ENCODE results near the gene TBL1X. TPM values are rescaled to one million over a fixed set of nuclear protein-coding genes. Genes with fewer than 3 reads are reported as not detected.

Gene TBL1X
- total RNA-seq, 1 experiment from 2014 or later = 14.6 TPM

DNA sequence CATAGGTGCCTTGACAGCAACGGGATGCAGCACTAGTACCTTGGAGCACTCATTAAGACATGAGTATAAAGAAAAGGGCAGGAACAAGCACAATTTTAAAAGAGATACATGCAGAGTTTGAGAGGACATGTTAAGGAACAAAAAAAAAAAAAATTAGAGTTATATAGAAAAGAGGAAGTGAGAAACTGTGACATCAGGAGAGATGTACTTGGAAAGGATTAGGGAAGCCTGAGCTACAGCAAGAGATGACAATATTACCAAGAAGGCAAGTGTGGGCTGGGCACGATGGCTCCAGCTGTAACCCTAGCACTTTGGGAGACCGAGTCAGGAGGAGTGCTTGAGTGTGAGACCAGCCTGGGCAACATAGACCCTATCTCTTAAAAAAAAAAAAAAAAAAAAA is 263.4 kb downstream of the TBL1X start:
- H3K4me3 ChIP-seq (ENCODE audit: low read depth in 2 of 2, low read length in 2 of 2) = no peak overlapping the region
- intact Hi-C loops (cut with micrococcal nuclease; ENCODE audit: unreplicated experiment) = no loop called here
- ChIA-PET CTCF (interaction anchor here (0.7 kb wide), 1 partner anchor 198 kb away, joined by 7 read pairs; no protein-coding TSS in a partner anchor), POLR2A (interaction anchor here (0.6 kb wide), 1 partner anchor 27 kb away, joined by 5 read pairs; no protein-coding TSS in a partner anchor)
- H3K36me3 ChIP-seq (ENCODE audit: control insufficient read depth, insufficient read depth, low read length) = no peaks in the 10 kb centered on the region
- H3K9me3 ChIP-seq (ENCODE audit: control insufficient read depth, insufficient read depth, low read depth, low read length) = no peaks in the 10 kb centered on the region
- no peak overlapping the region for H3K27ac ChIP-seq (ENCODE audit: low read length)
- H3K4me1 ChIP-seq (ENCODE audit: control insufficient read depth, insufficient read depth, low read length) = no peaks in the 10 kb centered on the region
- H3K27me3 ChIP-seq (ENCODE audit: control insufficient read depth, insufficient read depth, low read length) = no peaks in the 10 kb centered on the region
- ATAC-seq (no peak), DNase-seq (ENCODE audit: low read depth, low spot score) (no peak)
- BruUV-seq (replicated peaks) = no TSS peak
- no peak for TF ChIP-seq CTCF (IDR thresholded peaks at IDR 0.05)
- TF ChIP-seq TCF7L2 (IDR thresholded peaks at IDR 0.05; ENCODE audit: low read depth, low read length) = no peak
- no peak for TF ChIP-seq SIN3A (IDR thresholded peaks at IDR 0.05; ENCODE audit: borderline replicate concordance, insufficient read depth, low read depth, low read length)
- TF ChIP-seq, protein P1, sequence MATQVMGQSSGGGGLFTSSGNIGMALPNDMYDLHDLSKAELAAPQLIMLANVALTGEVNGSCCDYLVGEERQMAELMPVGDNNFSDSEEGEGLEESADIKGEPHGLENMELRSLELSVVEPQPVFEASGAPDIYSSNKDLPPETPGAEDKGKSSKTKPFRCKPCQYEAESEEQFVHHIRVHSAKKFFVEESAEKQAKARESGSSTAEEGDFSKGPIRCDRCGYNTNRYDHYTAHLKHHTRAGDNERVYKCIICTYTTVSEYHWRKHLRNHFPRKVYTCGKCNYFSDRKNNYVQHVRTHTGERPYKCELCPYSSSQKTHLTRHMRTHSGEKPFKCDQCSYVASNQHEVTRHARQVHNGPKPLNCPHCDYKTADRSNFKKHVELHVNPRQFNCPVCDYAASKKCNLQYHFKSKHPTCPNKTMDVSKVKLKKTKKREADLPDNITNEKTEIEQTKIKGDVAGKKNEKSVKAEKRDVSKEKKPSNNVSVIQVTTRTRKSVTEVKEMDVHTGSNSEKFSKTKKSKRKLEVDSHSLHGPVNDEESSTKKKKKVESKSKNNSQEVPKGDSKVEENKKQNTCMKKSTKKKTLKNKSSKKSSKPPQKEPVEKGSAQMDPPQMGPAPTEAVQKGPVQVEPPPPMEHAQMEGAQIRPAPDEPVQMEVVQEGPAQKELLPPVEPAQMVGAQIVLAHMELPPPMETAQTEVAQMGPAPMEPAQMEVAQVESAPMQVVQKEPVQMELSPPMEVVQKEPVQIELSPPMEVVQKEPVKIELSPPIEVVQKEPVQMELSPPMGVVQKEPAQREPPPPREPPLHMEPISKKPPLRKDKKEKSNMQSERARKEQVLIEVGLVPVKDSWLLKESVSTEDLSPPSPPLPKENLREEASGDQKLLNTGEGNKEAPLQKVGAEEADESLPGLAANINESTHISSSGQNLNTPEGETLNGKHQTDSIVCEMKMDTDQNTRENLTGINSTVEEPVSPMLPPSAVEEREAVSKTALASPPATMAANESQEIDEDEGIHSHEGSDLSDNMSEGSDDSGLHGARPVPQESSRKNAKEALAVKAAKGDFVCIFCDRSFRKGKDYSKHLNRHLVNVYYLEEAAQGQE (IDR thresholded peaks at IDR 0.05; ENCODE audit: insufficient read depth in 1 of 2, low read depth in 2 of 2, low read length in 1 of 2) = no peak
- TF ChIP-seq POLR2AphosphoS5 (IDR thresholded peaks at IDR 0.05; ENCODE audit: low read depth, low read length) = no peak
- in situ Hi-C loops (cut with HindIII; ENCODE audit: low pct_unique_long_range_greater_than_20kb, low sequenced_read_pairs) = no loop called here

- ATAC-seq (no peak), DNase-seq (ENCODE audit: low read depth, low spot score) (no peak)
- TF ChIP-seq POLR2AphosphoS5 (IDR thresholded peaks at IDR 0.05; ENCODE audit: low read depth, low read length) (no peak), CTCF (IDR thresholded peaks at IDR 0.05) (no peak), TCF7L2 (IDR thresholded peaks at IDR 0.05; ENCODE audit: low read depth, low read length) (no peak), SIN3A (IDR thresholded peaks at IDR 0.05; ENCODE audit: borderline replicate concordance, insufficient read depth, low read depth, low read length) (no peak)
- TF ChIP-seq, protein P1 (IDR thresholded peaks at IDR 0.05; ENCODE audit: insufficient read depth in 1 of 2, low read depth in 2 of 2, low read length in 1 of 2) = no peak
- Histone ChIP-seq H3K27ac (ENCODE audit: low read length) (no peak overlapping the region), H3K4me3 (ENCODE audit: low read depth in 2 of 2, low read length in 2 of 2) (no peak overlapping the region), H3K27me3 (ENCODE audit: control insufficient read depth, insufficient read depth, low read length) (no peaks in the 10 kb centered on the region), H3K4me1 (ENCODE audit: control insufficient read depth, insufficient read depth, low read length) (no peaks in the 10 kb centered on the region), H3K36me3 (ENCODE audit: control insufficient read depth, insufficient read depth, low read length) (no peaks in the 10 kb centered on the region), H3K9me3 (ENCODE audit: control insufficient read depth, insufficient read depth, low read depth, low read length) (no peaks in the 10 kb centered on the region)
- BruUV-seq (replicated peaks) = no TSS peak
- ChIA-PET CTCF (no interaction called here), POLR2A (interaction anchor here (0.6 kb wide), 1 partner anchor 28 kb away, joined by 5 read pairs; no protein-coding TSS in a partner anchor)
- in situ Hi-C loops (cut with HindIII; ENCODE audit: low pct_unique_long_range_greater_than_20kb, low sequenced_read_pairs) (no loop called here), intact Hi-C loops (cut with micrococcal nuclease; ENCODE audit: unreplicated experiment) (no loop called here)
Observed at GRCh38 chrX:9729171-9729885, 264.5 kb downstream of the TBL1X start.
